H1 (cell line): Measurements from ENCODE around the gene GCK. TPM values are rescaled to one million over a fixed set of nuclear protein-coding genes. Genes with fewer than 3 reads are reported as not detected.

ENCODE experiments used
- CTCF ChIA-PET: fragments of 300-600 bp; sonication (Branson Sonifier 250); formaldehyde crosslinking; loops from one replicate; lab custom pipeline; 2021; ENCODE audit not compliant: partially characterized antibody; lab: Charles Lee
- POLR2A ChIA-PET: fragments of 300-600 bp; sonication (Branson Sonifier 250); formaldehyde crosslinking; loops from one replicate; lab custom pipeline; 2021; ENCODE audit warnings: inconsistent platforms; ENCODE audit not compliant: partially characterized antibody; lab: Charles Lee
- DNase-seq, 2 experiments: peaks; one replicate each; pipeline versions ENCODE4 v3.0.0 to v3.0.0-alpha.2; 2010 to 2022; ENCODE audit warnings: low spot score in 2 of 2, low read depth in 1 of 2, mixed read lengths in 1 of 2
- FAIRE-seq: peaks from 2 replicates; lab custom pipeline; 2011; peaks lifted over from hg19 to GRCh38; lab: Jason Lieb, UNC
- H2AFZ ChIP-seq: 2 replicates; pipeline ENCODE4 v1.8.1; 2012; ENCODE audit warnings: low read length, inconsistent platforms
- H2AK5ac ChIP-seq: 2 replicates; pipeline ENCODE4 v1.6.1; 2013; ENCODE audit warnings: low read depth, low read length
- H2BK120ac ChIP-seq: replicated peaks from 2 replicates; pipeline ENCODE3; 2013; ENCODE audit warnings: low read depth, low read length, inconsistent platforms
- H2BK12ac ChIP-seq: 2 replicates; pipeline ENCODE4 v1.6.1; 2013; ENCODE audit warnings: low read depth, low read length
- H2BK15ac ChIP-seq: 2 replicates; pipeline ENCODE4 v1.6.1; 2013; ENCODE audit warnings: low read length
- H2BK20ac ChIP-seq: 2 replicates; pipeline ENCODE4 v1.6.1; 2013; ENCODE audit warnings: low read length
- H2BK5ac ChIP-seq: 2 replicates; pipeline ENCODE4 v1.6.1; 2013; ENCODE audit warnings: low read depth, low read length
- H3K14ac ChIP-seq: 2 replicates; pipeline ENCODE4 v1.6.1; 2013; ENCODE audit warnings: inconsistent platforms; ENCODE audit not compliant: insufficient read length
- H3K18ac ChIP-seq: 2 replicates; pipeline ENCODE4 v1.6.1; 2013; ENCODE audit warnings: low read length; ENCODE audit errors: extremely low read depth
- H3K23ac ChIP-seq: 2 replicates; pipeline ENCODE4 v1.6.1; 2013; ENCODE audit warnings: inconsistent platforms; ENCODE audit not compliant: insufficient read length
- H3K23me2 ChIP-seq: 2 replicates; pipeline ENCODE4 v1.6.1; 2013; ENCODE audit warnings: low read depth, low read length
- H3K27ac ChIP-seq: 2 replicates; pipeline ENCODE4 v1.6.1; 2011; ENCODE audit warnings: low read depth, low read length, inconsistent platforms
- H3K27me3 ChIP-seq, 4 experiments: replicated peaks in 1 of 4; 1 replicate in 1 of 4; 2 replicates in 3 of 4; pipeline versions ENCODE4 v1.6.1 to v1.8.1; 2011 to 2013; ENCODE audit warnings: low read length in 3 of 4, mild to moderate bottlenecking in 3 of 4, inconsistent platforms in 2 of 4, mixed read lengths in 2 of 4, moderate library complexity in 1 of 4; ENCODE audit not compliant: control insufficient read depth in 3 of 4, insufficient read depth in 3 of 4; ENCODE audit errors: extremely low read depth in 1 of 4
- H3K36me3 ChIP-seq, 4 experiments: 2 replicates each; pipeline versions ENCODE4 v1.6.1 to v1.8.1; 2011 to 2013; ENCODE audit warnings: mild to moderate bottlenecking in 4 of 4, low read length in 3 of 4, moderate library complexity in 2 of 4, control low read depth in 1 of 4, inconsistent platforms in 1 of 4; ENCODE audit not compliant: insufficient read depth in 4 of 4, control insufficient read depth in 2 of 4
- H3K4ac ChIP-seq: replicated peaks from 2 replicates; pipeline ENCODE3; 2013; ENCODE audit warnings: low read length, low read depth, mixed read lengths, inconsistent platforms; ENCODE audit not compliant: insufficient read length
- H3K4me1 ChIP-seq, 4 experiments: replicated peaks in 1 of 4; 1 replicate in 1 of 4; 2 replicates in 3 of 4; pipeline versions ENCODE4 v1.6.1 to v1.8.1; 2011 to 2013; ENCODE audit warnings: low read length in 3 of 4, inconsistent platforms in 2 of 4, mixed read lengths in 1 of 4; ENCODE audit not compliant: insufficient read depth in 4 of 4, control insufficient read depth in 3 of 4
- H3K4me2 ChIP-seq, 2 experiments: 2 replicates each; pipeline versions ENCODE4 v1.6.1 to v1.8.1; 2011 to 2013; ENCODE audit warnings: low read depth in 2 of 2, low read length in 2 of 2, control low read depth in 1 of 2, inconsistent platforms in 1 of 2, mild to moderate bottlenecking in 1 of 2; ENCODE audit not compliant: insufficient read depth in 1 of 2
- H3K4me3 ChIP-seq, 4 experiments: fragments of 200-600, 300-600 bp in 1 of 4; sonication (generic), shearing (Covaris generic), sonication (Bioruptor Twin) in 1 of 4; 2 replicates each; pipeline versions ENCODE4 v1.5.1 to v1.8.1; 2011 to 2016; ENCODE audit warnings: low read length in 4 of 4, low read depth in 3 of 4, control low read depth in 2 of 4, inconsistent platforms in 2 of 4, mild to moderate bottlenecking in 2 of 4, mixed read lengths in 1 of 4, moderate library complexity in 1 of 4; ENCODE audit not compliant: insufficient read depth in 2 of 4; ENCODE audit errors: extremely low read depth in 1 of 4
- H3K56ac ChIP-seq: replicated peaks from 2 replicates; pipeline ENCODE3; 2013; ENCODE audit warnings: low read depth, mild to moderate bottlenecking, mixed read lengths, low read length, inconsistent platforms; ENCODE audit not compliant: insufficient read length
- H3K79me1 ChIP-seq: 2 replicates; pipeline ENCODE4 v1.6.1; 2013; ENCODE audit warnings: low read depth, low read length, control low read depth
- H3K79me2 ChIP-seq, 2 experiments: 2 replicates each; pipeline versions ENCODE4 v1.6.1 to v1.8.1; 2012 to 2013; ENCODE audit warnings: low read length in 2 of 2, mild to moderate bottlenecking in 2 of 2, inconsistent platforms in 1 of 2; ENCODE audit not compliant: insufficient read depth in 2 of 2, control insufficient read depth in 1 of 2
- H3K9ac ChIP-seq, 4 experiments: replicated peaks in 1 of 4; 1 replicate in 1 of 4; 2 replicates in 3 of 4; pipeline versions ENCODE4 v1.6.1 to v1.8.1; 2011 to 2013; ENCODE audit warnings: low read depth in 3 of 4, low read length in 3 of 4, control low read depth in 2 of 4, mild to moderate bottlenecking in 2 of 4, moderate library complexity in 2 of 4, inconsistent platforms in 1 of 4; ENCODE audit errors: extremely low read depth in 1 of 4
- H3K9me3 ChIP-seq, 2 experiments: 2 replicates each; pipeline versions ENCODE4 v1.6.1 to v1.8.1; 2012 to 2013; ENCODE audit warnings: mild to moderate bottlenecking in 2 of 2, moderate library complexity in 2 of 2, control low read depth in 1 of 2, inconsistent platforms in 1 of 2, low read depth in 1 of 2, low read length in 1 of 2, mixed read lengths in 1 of 2; ENCODE audit not compliant: insufficient read depth in 2 of 2
- H4K20me1 ChIP-seq, 2 experiments: replicated peaks in 1 of 2; 2 replicates each; pipeline versions ENCODE3 to v1.8.1; 2011 to 2013; ENCODE audit warnings: inconsistent platforms in 2 of 2, low read length in 2 of 2, mild to moderate bottlenecking in 1 of 2; ENCODE audit not compliant: insufficient read depth in 2 of 2, control insufficient read depth in 1 of 2
- H4K5ac ChIP-seq: 2 replicates; pipeline ENCODE4 v1.6.1; 2013; ENCODE audit warnings: low read length, low read depth, mixed read lengths, inconsistent platforms; ENCODE audit not compliant: insufficient read length
- H4K8ac ChIP-seq: 2 replicates; pipeline ENCODE4 v1.8.0; 2013; ENCODE audit warnings: mild to moderate bottlenecking, moderate library complexity, low read length, inconsistent platforms; ENCODE audit not compliant: insufficient read depth; ENCODE audit errors: extremely low read depth
- H4K91ac ChIP-seq: replicated peaks from 2 replicates; pipeline ENCODE3; 2013; ENCODE audit warnings: low read length, mixed read lengths, inconsistent platforms; ENCODE audit not compliant: insufficient read length
- CTCF ChIP-seq, 3 experiments: IDR thresholded peaks; 1 replicate in 2 of 3; 2 replicates in 1 of 3; pipeline versions ENCODE4 v1.5.1 to v1.6.1; 2011; ENCODE audit warnings: low read length in 3 of 3, mild to moderate bottlenecking in 3 of 3, inconsistent platforms in 2 of 3, low read depth in 1 of 3, moderate library complexity in 1 of 3; ENCODE audit not compliant: insufficient read depth in 1 of 3; ENCODE audit errors: control extremely low read depth in 1 of 3
- POU5F1 ChIP-seq: IDR thresholded peaks from 2 replicates; pipeline ENCODE4 v1.6.1; 2011; ENCODE audit warnings: low read depth, mild to moderate bottlenecking, low read length, moderate library complexity
- RAD21 ChIP-seq, 2 experiments: IDR thresholded peaks in 1 of 2; conservative IDR thresholded peaks in 1 of 2; 2 replicates each; pipeline ENCODE4 v1.6.1; 2011; ENCODE audit warnings: low read depth in 2 of 2, low read length in 2 of 2, improper control_type of control experiment in 1 of 2, inconsistent platforms in 1 of 2, mild to moderate bottlenecking in 1 of 2, moderate library complexity in 1 of 2
- WGBS, 2 experiments: shearing (Covaris generic) in 1 of 2; methylation state at CpG; one replicate each; pipeline versions ENCODE4 v1.1.6 to v1.1.7; 2013 to 2015; ENCODE audit warnings: low lambda C conversion rate in 2 of 2, mixed read lengths in 2 of 2, inconsistent platforms in 1 of 2, low coverage in 1 of 2, missing lambda C conversion rate in 1 of 2; ENCODE audit not compliant: insufficient replicate concordance in 2 of 2, insufficient coverage in 1 of 2, insufficient read length in 1 of 2; ENCODE audit errors: extremely low coverage in 1 of 2, missing lambda C conversion rate in 1 of 2; 5-methylcytosine and 5-hydroxymethylcytosine counted together
- polyA plus RNA-seq, 7 experiments: library from polyadenylated mRNA; depleted of rRNA in 3 of 7; stranded (reverse) in 5 of 7; unstranded in 2 of 7; fragments of >200 nt in 5 of 7; fragments of 200-250 nt in 2 of 7; gene quantifications; 1 replicate in 5 of 7; 2 replicates in 1 of 7; 4 replicates in 1 of 7; pipeline versions ENCODE4 v1.2.1 to v1.2.3, GENCODE V29; 2011 to 2013; ENCODE audit warnings: missing spikeins in 2 of 7, mixed read lengths in 2 of 7
- total RNA-seq: library from RNA; stranded (reverse); fragmentation: NEBNext Ultra II Directional; extraction: Animal tissue kit (Norgen Biotek cat#: 25700); gene quantifications from 2 replicates; pipeline ENCODE4 v1.2.1, GENCODE V29; 2021

Gene GCK
- total and polyA plus RNA-seq, 2 of the 8 experiments (the other 6 are each of a cell fraction or from before 2014, with no cell fraction given), result 2.4 to 4.9 TPM

- Histone ChIP-seq H3K27me3 (no peaks in the 10 kb centered on the region), H2BK20ac (no peak overlapping the region), H4K5ac (no peak overlapping the region), H3K4me3 (no peak overlapping the region), H2BK12ac (no peak overlapping the region), H3K9ac (no peak overlapping the region), H3K4me2 (no peak overlapping the region), H2BK15ac (no peak overlapping the region), H3K56ac (no peak overlapping the region), H3K27ac (no peak overlapping the region), H3K4me1 (peaks cover 0 to 2% (median 0%) of the 10 kb centered on the region in 4 experiments; a peak in 2 of 7 replicates), H3K18ac (no peak overlapping the region)
- no peak for DNase-seq
- WGBS, 2 experiments, result 68% methylated on average over 4 of the region's 4 CpGs; no CpG with 5 or more reads in 1 of the 2 experiments
- TF ChIP-seq CTCF (IDR thresholded peaks at IDR 0.05; ENCODE audit: control extremely low read depth in 1 of 3, insufficient read depth in 1 of 3, low read depth in 1 of 3, low read length in 3 of 3), result peak in 2 of 3 experiments; percentile 46 to 47; a peak in 3 of 4 replicates
- peak; percentile 14 to 45; a peak in 3 of 4 replicates for TF ChIP-seq RAD21 (IDR thresholded peaks at IDR 0.05 in 1 of 2, conservative IDR thresholded peaks at IDR 0.05 in 1 of 2; ENCODE audit: low read depth in 2 of 2, low read length in 2 of 2)
- TF ChIP-seq POU5F1, result no peak
- TF ChIP-seq, all 59 proteins: peak for 2
- POLR2A ChIA-PET, result interaction anchor here (0.8 kb wide), 1 partner anchor 26 kb away, joined by 3 read pairs; no protein-coding TSS in a partner anchor
- no peak for FAIRE-seq
- Histone ChIP-seq H3K23ac (no peak overlapping the region), H2BK120ac (no peak overlapping the region), H3K79me1 (no peaks in the 10 kb centered on the region), H3K14ac (no peak overlapping the region), H3K4ac (no peak overlapping the region), H4K20me1 (no peaks in the 10 kb centered on the region), H3K36me3 (no peaks in the 10 kb centered on the region), H2AFZ (no peak overlapping the region), H3K23me2 (no peaks in the 10 kb centered on the region), H3K79me2 (no peaks in the 10 kb centered on the region), H4K8ac (peak overlapping the region; percentile 45; the same call in 1 of the 2 replicates), H2BK5ac (no peak overlapping the region), H4K91ac (no peak overlapping the region), H3K9me3 (no peaks in the 10 kb centered on the region), H2AK5ac (no peak overlapping the region)
- CTCF ChIA-PET, result interaction anchor here (0.8 to 3.2 kb wide), 15 partner anchors 8 to 218 kb away, joined by 3 to 15 read pairs (median 4); no protein-coding TSS in a partner anchor
Measured at GRCh38 chr7:44236333-44236728, 47.1 kb upstream of the GCK start.
